Breast epithelium (tissue), 4 donors: ENCODE measurements around the gene MPRIP. TPM values are rescaled to one million over a fixed set of nuclear protein-coding genes. Genes with fewer than 3 reads are reported as not detected.

Experiments
- DNase-seq, 2 donors: peaks; one replicate each; pipeline ENCODE4 v3.0.0-alpha.2; 2019; ENCODE audit warnings: low spot score in 2 of 2
- H3K27ac ChIP-seq, 2 donors: fragments of 200-600 bp; sonication (generic) in 1 of 2; one replicate each; pipeline ENCODE4 v1.5.1; 2016 to 2019; ENCODE audit warnings: mild to moderate bottlenecking in 1 of 2
- H3K27me3 ChIP-seq, 2 donors: fragments of 200-600 bp; sonication (generic) in 1 of 2; one replicate each; pipeline versions ENCODE4 v1.5.1 to v1.6.0; 2017 to 2019; ENCODE audit warnings: control low read depth in 1 of 2, mild to moderate bottlenecking in 1 of 2
- H3K36me3 ChIP-seq: fragments of 200-600 bp; one replicate; pipeline ENCODE4 v1.5.1; 2019
- H3K4me1 ChIP-seq, 2 donors: fragments of 200-600 bp; sonication (generic); one replicate each; pipeline ENCODE4 v1.5.1; 2016 to 2019; ENCODE audit warnings: control low read depth in 1 of 2
- H3K4me3 ChIP-seq, 3 donors: fragments of 200-600 bp; sonication (generic); 1 replicate in 2 of 3; 2 replicates in 1 of 3; pipeline ENCODE4 v1.5.1; 2016 to 2019; ENCODE audit warnings: mild to moderate bottlenecking in 3 of 3, moderate library complexity in 2 of 3
- H3K9me3 ChIP-seq, 2 donors: fragments of 200-600 bp; sonication (generic) in 1 of 2; one replicate each; pipeline ENCODE4 v1.5.1; 2016 to 2019; ENCODE audit warnings: control low read depth in 1 of 2
- POLR2A ChIP-seq: fragments of 450-650 bp; IDR thresholded peaks from one replicate; pipeline ENCODE4 v1.6.1; 2016; ENCODE audit warnings: antibody characterized with exemption, mild to moderate bottlenecking, moderate library complexity
- POLR2AphosphoS5 ChIP-seq, 3 donors: sonication (generic); formaldehyde crosslinking; IDR thresholded peaks; one replicate each; pipeline ENCODE4 v1.6.1; 2017; ENCODE audit warnings: antibody characterized with exemption in 3 of 3
- intact Hi-C: fragments of 100-400 bp; cut with DNase I; formaldehyde crosslinking; loops from one replicate; pipeline ENCODE4 v1.15.1; 2023; ENCODE audit warnings: low total_unique reads
- total RNA-seq, 3 donors: library from RNA; depleted of rRNA; stranded (reverse); fragments of >200 nt; gene quantifications; one replicate each; pipeline ENCODE4 v1.1.0, GENCODE V29; 2016
- TF ChIP-seq, protein P1 (sequence below), 3 donors: fragments of 450-650 bp; IDR thresholded peaks; one replicate each; pipeline ENCODE4 v1.5.1; 2016 to 2017; ENCODE audit warnings: antibody characterized with exemption in 3 of 3, mild to moderate bottlenecking in 3 of 3, moderate library complexity in 3 of 3

MPRIP gene
- total RNA-seq, 3 donors from 2014 or later = 93.1 to 136 (median 124) TPM

DNA sequence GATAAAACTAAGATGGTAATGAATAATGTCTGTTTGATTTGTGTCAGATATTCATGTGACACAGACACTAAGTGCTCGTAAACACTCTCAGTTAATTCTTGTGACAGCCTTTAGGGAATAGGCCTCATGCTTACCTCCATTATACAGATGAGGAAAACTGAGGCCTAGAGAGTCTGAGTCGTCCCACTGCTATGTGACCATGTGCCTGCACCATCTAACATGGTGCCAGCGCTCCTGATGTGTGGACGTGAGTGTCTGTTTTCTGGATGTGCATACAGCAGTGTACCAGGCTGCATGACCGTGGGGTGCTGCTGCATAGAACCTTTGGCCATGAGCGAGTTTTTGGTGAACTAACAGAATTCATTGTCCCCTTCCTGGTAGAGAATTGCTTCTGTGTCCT, 61.8 kb downstream of the MPRIP start:
- intact Hi-C loops = no loop called here
- peaks cover 8 to 27% of the 10 kb centered on the region in 2 donors for H3K4me1 ChIP-seq

DNA sequence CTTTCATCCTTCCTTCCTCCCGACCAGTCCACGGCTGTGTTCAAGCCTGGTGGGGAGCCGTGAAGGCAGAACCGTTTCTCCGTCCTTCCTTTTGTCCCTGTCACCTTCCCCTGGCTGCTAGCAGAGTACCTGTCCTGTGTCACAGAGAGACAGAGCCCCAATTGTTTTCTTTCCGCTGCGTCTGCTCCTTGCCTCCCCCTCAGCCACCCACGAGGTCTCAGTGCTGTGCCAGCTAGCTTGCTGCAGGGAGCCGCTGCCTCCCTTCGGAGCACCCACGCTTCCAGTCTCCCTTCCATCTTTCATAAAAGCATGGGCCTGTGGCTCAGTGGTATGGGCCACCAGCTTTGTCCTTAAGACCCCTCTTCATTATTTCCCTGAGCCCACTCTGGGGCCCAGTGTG, 62.2 kb downstream of the MPRIP start:
- no peaks in the 10 kb centered on the region for H3K9me3 ChIP-seq
- H3K27me3 ChIP-seq = no peaks in the 10 kb centered on the region
- DNase-seq = peak in 1 of 2 donors; percentile 62
- intact Hi-C loops = no loop called here
- TF ChIP-seq POLR2AphosphoS5 (IDR thresholded peaks at IDR 0.05) (no peak), POLR2A (no peak)
- TF ChIP-seq, protein P1, sequence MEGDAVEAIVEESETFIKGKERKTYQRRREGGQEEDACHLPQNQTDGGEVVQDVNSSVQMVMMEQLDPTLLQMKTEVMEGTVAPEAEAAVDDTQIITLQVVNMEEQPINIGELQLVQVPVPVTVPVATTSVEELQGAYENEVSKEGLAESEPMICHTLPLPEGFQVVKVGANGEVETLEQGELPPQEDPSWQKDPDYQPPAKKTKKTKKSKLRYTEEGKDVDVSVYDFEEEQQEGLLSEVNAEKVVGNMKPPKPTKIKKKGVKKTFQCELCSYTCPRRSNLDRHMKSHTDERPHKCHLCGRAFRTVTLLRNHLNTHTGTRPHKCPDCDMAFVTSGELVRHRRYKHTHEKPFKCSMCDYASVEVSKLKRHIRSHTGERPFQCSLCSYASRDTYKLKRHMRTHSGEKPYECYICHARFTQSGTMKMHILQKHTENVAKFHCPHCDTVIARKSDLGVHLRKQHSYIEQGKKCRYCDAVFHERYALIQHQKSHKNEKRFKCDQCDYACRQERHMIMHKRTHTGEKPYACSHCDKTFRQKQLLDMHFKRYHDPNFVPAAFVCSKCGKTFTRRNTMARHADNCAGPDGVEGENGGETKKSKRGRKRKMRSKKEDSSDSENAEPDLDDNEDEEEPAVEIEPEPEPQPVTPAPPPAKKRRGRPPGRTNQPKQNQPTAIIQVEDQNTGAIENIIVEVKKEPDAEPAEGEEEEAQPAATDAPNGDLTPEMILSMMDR (IDR thresholded peaks at IDR 0.05) = no peak
- H3K27ac ChIP-seq = peak overlapping the region; percentile 60 to 79
- H3K4me1 ChIP-seq = peaks cover 8 to 30% of the 10 kb centered on the region in 2 donors
- H3K36me3 ChIP-seq = no peaks in the 10 kb centered on the region
- H3K4me3 ChIP-seq = no peak overlapping the region

More for the DNA sequence above, 61.8 kb downstream of the MPRIP start:
- Histone ChIP-seq H3K36me3 (no peaks in the 10 kb centered on the region), H3K27me3 (no peaks in the 10 kb centered on the region), H3K27ac (peak overlapping the region; percentile 60 to 79), H3K9me3 (no peaks in the 10 kb centered on the region), H3K4me3 (no peak overlapping the region)
- TF ChIP-seq, protein P1 (IDR thresholded peaks at IDR 0.05) = no peak
- TF ChIP-seq POLR2AphosphoS5 (IDR thresholded peaks at IDR 0.05) = no peak
- no peak for TF ChIP-seq POLR2A
- no peak for DNase-seq

DNA sequence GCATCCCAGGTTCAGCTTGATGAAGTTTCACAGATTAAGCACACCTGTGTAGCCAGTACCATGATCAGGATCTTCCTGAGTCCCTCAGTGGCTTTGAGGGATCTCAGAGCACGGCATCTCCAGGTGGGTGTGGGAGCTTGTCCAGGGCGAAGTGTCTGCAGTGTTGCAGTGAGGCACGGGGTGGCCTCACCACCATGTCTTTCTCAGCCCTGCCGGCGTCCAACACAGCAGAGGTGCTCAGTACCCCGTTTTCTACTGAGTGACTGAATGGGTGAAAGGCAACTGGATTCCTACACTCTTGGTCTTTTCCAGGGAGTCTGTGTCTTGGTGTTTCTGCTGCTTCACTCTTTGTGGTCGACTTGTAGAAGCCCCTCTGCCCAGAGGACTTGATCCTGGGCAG, 63.7 kb downstream of the MPRIP start:
- H3K4me3 ChIP-seq = no peak overlapping the region
- no peaks in the 10 kb centered on the region for H3K9me3 ChIP-seq
- DNase-seq = no peak
- peak overlapping the region; percentile 67 to 79 for H3K27ac ChIP-seq
- peaks cover 8 to 30% of the 10 kb centered on the region in 2 donors for H3K4me1 ChIP-seq
- H3K27me3 ChIP-seq = no peaks in the 10 kb centered on the region
- no peaks in the 10 kb centered on the region for H3K36me3 ChIP-seq
- TF ChIP-seq POLR2AphosphoS5 (IDR thresholded peaks at IDR 0.05) = no peak
- TF ChIP-seq POLR2A = no peak
- intact Hi-C loops = no loop called here

DNA sequence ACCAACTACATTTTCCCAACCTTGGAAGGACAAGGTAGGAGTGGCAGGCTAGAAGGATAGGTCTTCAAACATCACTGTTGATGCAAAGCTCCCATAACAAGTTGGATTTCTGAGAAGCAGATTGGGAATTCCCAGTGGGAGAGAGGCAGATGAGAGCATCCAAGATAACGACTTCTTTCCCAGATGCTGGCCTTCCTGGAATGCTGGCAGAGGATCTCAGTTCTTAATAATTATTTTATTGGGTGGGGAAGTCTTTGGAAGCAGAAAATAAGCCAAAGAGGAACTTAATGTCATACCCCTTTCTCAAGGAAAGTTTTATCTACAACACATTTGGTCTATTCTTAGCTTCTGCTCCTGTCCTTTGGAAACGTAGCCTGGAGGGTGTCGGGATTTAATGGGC, 64.5 kb downstream of the MPRIP start:
- Histone ChIP-seq H3K36me3 (no peaks in the 10 kb centered on the region), H3K27ac (peak overlapping the region; percentile 67 to 79), H3K27me3 (no peaks in the 10 kb centered on the region), H3K4me3 (no peak overlapping the region), H3K4me1 (peaks cover 8 to 30% of the 10 kb centered on the region in 2 donors), H3K9me3 (no peaks in the 10 kb centered on the region)
- no peak for DNase-seq
- intact Hi-C loops = no loop called here
- TF ChIP-seq POLR2A = no peak

DNA sequence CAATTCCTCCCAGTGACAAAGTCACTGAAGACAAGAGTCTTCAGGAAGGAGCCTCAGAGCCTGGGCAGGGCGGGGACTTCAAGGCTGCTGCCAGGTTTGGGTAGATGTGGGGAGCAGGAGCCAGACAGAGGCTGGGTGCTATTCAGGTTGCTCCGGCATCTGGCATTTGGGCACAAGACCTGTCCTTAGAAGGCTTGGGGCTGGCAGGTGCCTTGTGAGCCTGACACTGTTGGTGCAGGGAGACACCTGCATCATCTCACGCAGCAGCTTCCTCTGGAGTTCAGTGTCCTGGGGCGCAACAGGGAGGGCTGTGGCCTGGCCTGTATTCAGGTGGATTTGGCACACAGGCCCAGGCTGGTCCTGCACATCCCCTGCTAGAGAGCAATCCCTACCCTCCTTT, 65.0 kb downstream of the MPRIP start:
- no peak for TF ChIP-seq POLR2AphosphoS5 (IDR thresholded peaks at IDR 0.05)
- TF ChIP-seq POLR2A = no peak
- TF ChIP-seq, protein P1 (IDR thresholded peaks at IDR 0.05) = no peak
- intact Hi-C loops = no loop called here
- Histone ChIP-seq H3K36me3 (no peaks in the 10 kb centered on the region), H3K4me1 (peaks cover 8 to 30% of the 10 kb centered on the region in 2 donors), H3K27me3 (no peaks in the 10 kb centered on the region), H3K9me3 (no peaks in the 10 kb centered on the region), H3K4me3 (no peak overlapping the region), H3K27ac (peak overlapping the region; percentile 67 to 79)
- no peak for DNase-seq

GRCh38 chr17:17107891-17108431, 65.7 kb downstream of the MPRIP start:
- TF ChIP-seq POLR2A = no peak
- TF ChIP-seq, protein P1 (IDR thresholded peaks at IDR 0.05) = no peak
- TF ChIP-seq POLR2AphosphoS5 (IDR thresholded peaks at IDR 0.05) = no peak
- Histone ChIP-seq H3K4me1 (peaks cover 8 to 30% of the 10 kb centered on the region in 2 donors), H3K27ac (peak overlapping the region; percentile 67 to 79), H3K4me3 (no peak overlapping the region), H3K9me3 (no peaks in the 10 kb centered on the region), H3K36me3 (no peaks in the 10 kb centered on the region), H3K27me3 (no peaks in the 10 kb centered on the region)
- intact Hi-C loops = no loop called here
- no peak for DNase-seq
